SK-N-MC (cell line): Measurements from ENCODE around the gene CAPN1.

Experiments used
- DNase-seq: peaks from one replicate; pipeline ENCODE4 v3.0.0-alpha.2; 2011; ENCODE audit warnings: low read depth, low spot score
- H3K27ac ChIP-seq: fragments of 200-600 bp; sonication (generic); 2 replicates; pipeline ENCODE4 v1.5.1; 2016; ENCODE audit warnings: mixed run types
- H3K36me3 ChIP-seq: fragments of 200-600 bp; sonication (generic); 2 replicates; pipeline ENCODE4 v1.6.1; 2017; ENCODE audit warnings: antibody characterized with exemption, low read length, mixed read lengths; ENCODE audit not compliant: insufficient read depth
- H3K4me3 ChIP-seq: fragments of 200-600 bp; sonication (generic); 2 replicates; pipeline ENCODE4 v1.5.1; 2016
- H3K9ac ChIP-seq: fragments of 200-600 bp; sonication (generic); 2 replicates; pipeline ENCODE4 v1.8.0; 2017; ENCODE audit warnings: mixed run types, mixed read lengths; ENCODE audit not compliant: insufficient read length
- H3K9me3 ChIP-seq: fragments of 200-600 bp; sonication (generic); 2 replicates; pipeline ENCODE4 v1.6.1; 2017; ENCODE audit warnings: low read depth, mild to moderate bottlenecking, antibody characterized with exemption, low read length, moderate library complexity, mixed read lengths
- EZH2 ChIP-seq: fragments of 200-600 bp; sonication (generic); IDR thresholded peaks from one replicate; pipeline ENCODE4 v1.6.1; 2017; ENCODE audit warnings: antibody characterized with exemption
- FOXP2 ChIP-seq: optimal IDR thresholded peaks from 2 replicates; pipeline ENCODE3; 2011; ENCODE audit warnings: mild to moderate bottlenecking, moderate library complexity; ENCODE audit not compliant: insufficient read depth; ENCODE audit errors: extremely low read length, control extremely low read depth
- POLR2AphosphoS5 ChIP-seq: IDR thresholded peaks from 2 replicates; pipeline ENCODE4 v1.6.1; 2012; ENCODE audit warnings: mild to moderate bottlenecking, low read depth, low read length, borderline replicate concordance

Gene CAPN1

DNA sequence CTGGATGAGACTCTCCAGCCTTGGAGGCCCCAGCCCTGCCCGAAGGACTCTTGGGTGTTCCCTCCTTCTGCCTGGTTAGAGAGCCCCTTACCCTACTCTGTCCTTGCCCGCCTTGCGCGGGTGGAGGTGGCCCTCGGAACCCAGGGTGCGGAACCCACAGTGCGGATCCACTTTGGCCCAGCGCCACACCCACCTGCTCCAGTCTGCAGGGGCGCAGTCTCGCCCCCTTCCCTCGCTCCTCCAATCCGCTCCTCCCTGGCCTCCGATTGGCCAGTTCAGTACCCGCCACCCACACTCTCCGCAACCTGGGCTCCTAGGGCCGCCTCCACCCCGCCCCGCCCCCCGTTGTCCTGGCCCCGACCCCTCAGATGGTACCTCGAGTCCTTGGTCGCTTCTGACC is 2.4 kb downstream of the CAPN1 start:
- H3K36me3 ChIP-seq = no peaks in the 10 kb centered on the region; the same call in 1 of the 2 replicates
- no peak for DNase-seq
- no peak overlapping the region for H3K9ac ChIP-seq
- no peak overlapping the region for H3K4me3 ChIP-seq
- no peak overlapping the region for H3K27ac ChIP-seq
- no peaks in the 10 kb centered on the region for H3K9me3 ChIP-seq
- TF ChIP-seq EZH2 = no peak
- TF ChIP-seq FOXP2 = no peak
- TF ChIP-seq POLR2AphosphoS5 = no peak

DNA sequence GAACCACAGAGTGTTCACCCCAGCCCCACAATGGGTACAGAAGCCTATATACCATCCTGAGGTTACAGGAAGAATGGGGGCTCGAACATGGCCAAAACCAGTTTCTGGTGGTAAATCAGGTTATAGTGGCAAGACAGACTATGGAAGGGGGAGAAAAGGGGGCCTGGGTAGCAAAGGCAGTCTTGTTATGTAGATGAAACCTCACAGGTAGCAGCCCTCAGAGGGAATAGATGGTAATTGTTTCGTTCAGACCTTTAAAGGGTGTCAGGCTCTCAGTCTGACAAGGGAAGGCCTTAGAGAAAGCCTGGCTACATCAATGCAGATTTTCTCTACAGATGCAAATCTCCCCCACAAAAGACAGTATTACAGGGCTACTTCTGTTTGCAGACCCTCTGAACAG is 3.4 kb downstream of the CAPN1 start:
- DNase-seq = no peak
- Histone ChIP-seq H3K9ac (no peak overlapping the region), H3K27ac (no peak overlapping the region), H3K4me3 (no peak overlapping the region), H3K36me3 (no peaks in the 10 kb centered on the region; the same call in 1 of the 2 replicates), H3K9me3 (no peaks in the 10 kb centered on the region)
- no peak for TF ChIP-seq EZH2
- TF ChIP-seq POLR2AphosphoS5 = no peak
- no peak for TF ChIP-seq FOXP2

GRCh38 chr11:65185869-65186341 is 4.2 kb downstream of the CAPN1 start:
- no peaks in the 10 kb centered on the region; the same call in 1 of the 2 replicates for H3K36me3 ChIP-seq
- H3K4me3 ChIP-seq = no peak overlapping the region
- H3K9ac ChIP-seq = no peak overlapping the region
- no peak for DNase-seq
- no peak overlapping the region for H3K27ac ChIP-seq
- no peaks in the 10 kb centered on the region for H3K9me3 ChIP-seq
- TF ChIP-seq FOXP2 (no peak), POLR2AphosphoS5 (no peak), EZH2 (no peak)

GRCh38 chr11:65186701-65187100 is 5.0 kb downstream of the CAPN1 start:
- Histone ChIP-seq H3K4me3 (no peak overlapping the region), H3K27ac (no peak overlapping the region), H3K36me3 (no peaks in the 10 kb centered on the region; the same call in 1 of the 2 replicates), H3K9me3 (no peaks in the 10 kb centered on the region), H3K9ac (no peak overlapping the region)
- TF ChIP-seq EZH2 (no peak), POLR2AphosphoS5 (no peak), FOXP2 (no peak)
- no peak for DNase-seq

DNA sequence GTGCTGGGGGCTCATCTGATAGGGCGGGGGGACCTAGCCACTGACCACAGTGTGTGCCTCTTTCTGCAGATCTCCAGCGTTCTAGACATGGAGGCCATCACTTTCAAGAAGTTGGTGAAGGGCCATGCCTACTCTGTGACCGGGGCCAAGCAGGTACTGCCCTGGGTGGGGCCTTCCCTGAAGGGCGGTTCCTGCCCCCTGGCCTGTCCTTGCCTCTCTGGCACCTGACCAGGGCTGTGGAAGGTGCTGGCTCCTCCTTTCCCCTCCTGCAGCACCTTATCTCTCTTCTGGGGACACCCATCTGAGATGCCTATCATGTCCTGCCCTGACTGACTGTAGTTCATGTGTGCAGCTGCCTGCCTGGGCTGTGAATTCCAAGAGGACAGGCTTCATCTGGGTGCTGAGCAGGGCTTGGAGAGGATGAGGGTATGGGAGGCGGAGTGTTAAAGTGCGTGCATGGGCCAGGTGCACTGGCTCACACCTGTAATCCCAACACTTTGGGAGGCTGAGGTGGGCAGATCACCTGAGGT is 5.5 kb downstream of the CAPN1 start:
- H3K27ac ChIP-seq = no peak overlapping the region
- no peak for TF ChIP-seq POLR2AphosphoS5
- TF ChIP-seq EZH2 = no peak
- TF ChIP-seq FOXP2 = no peak
- no peak overlapping the region for H3K4me3 ChIP-seq
- H3K9ac ChIP-seq = no peak overlapping the region
- H3K9me3 ChIP-seq = no peaks in the 10 kb centered on the region
- no peak for DNase-seq
- H3K36me3 ChIP-seq = no peaks in the 10 kb centered on the region; the same call in 1 of the 2 replicates

- H3K4me3 ChIP-seq = no peak overlapping the region
- H3K9me3 ChIP-seq = no peaks in the 10 kb centered on the region
- no peak overlapping the region for H3K27ac ChIP-seq
- no peak for TF ChIP-seq POLR2AphosphoS5
- no peak for TF ChIP-seq FOXP2
- TF ChIP-seq EZH2 = no peak
- no peak for DNase-seq
- no peak overlapping the region for H3K9ac ChIP-seq
- H3K36me3 ChIP-seq = no peaks in the 10 kb centered on the region; the same call in 1 of the 2 replicates
Observed at GRCh38 chr11:65187971-65188461, 6.3 kb downstream of the CAPN1 start.

- Histone ChIP-seq H3K9ac (no peak overlapping the region), H3K27ac (no peak overlapping the region)
- no peak for DNase-seq
Observed at GRCh38 chr11:65188486-65188885, 6.8 kb downstream of the CAPN1 start.

DNA sequence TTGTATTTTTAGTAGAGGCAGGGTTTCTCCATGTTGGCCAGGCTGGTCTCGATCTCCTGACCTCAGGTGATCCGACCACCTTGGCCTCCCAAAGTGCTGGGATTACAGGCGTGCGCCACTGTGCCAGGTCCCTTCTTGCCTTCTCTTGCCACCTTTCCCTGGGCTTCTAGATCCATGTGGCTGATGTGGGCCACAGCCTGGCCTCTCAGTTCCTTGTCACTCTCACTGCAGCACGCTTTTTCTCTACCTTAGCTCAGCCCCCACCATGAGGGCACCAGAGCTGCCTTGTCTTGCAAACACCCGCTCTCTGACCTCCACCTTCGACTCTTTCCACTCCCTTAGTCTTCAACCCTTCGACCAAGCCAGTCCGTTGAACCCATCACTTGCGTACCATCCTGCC is 7.5 kb downstream of the CAPN1 start:
- TF ChIP-seq POLR2AphosphoS5 (no peak), EZH2 (no peak), FOXP2 (no peak)
- H3K4me3 ChIP-seq = no peak overlapping the region
- DNase-seq = no peak
- no peak overlapping the region for H3K27ac ChIP-seq
- H3K36me3 ChIP-seq = peaks cover 3% of the 10 kb centered on the region
- H3K9me3 ChIP-seq = no peaks in the 10 kb centered on the region
- no peak overlapping the region for H3K9ac ChIP-seq

More at GRCh38 chr11:65188486-65188885, 6.8 kb downstream of the CAPN1 start:
- Histone ChIP-seq H3K4me3 (no peak overlapping the region), H3K9me3 (no peaks in the 10 kb centered on the region), H3K36me3 (no peaks in the 10 kb centered on the region; the same call in 1 of the 2 replicates)
- TF ChIP-seq EZH2 (no peak), FOXP2 (no peak), POLR2AphosphoS5 (no peak)

- no peak overlapping the region for H3K27ac ChIP-seq
- H3K9ac ChIP-seq = no peak overlapping the region
- DNase-seq = no peak
- H3K9me3 ChIP-seq = no peaks in the 10 kb centered on the region
- peaks cover 18% of the 10 kb centered on the region for H3K36me3 ChIP-seq
- no peak for TF ChIP-seq EZH2
- TF ChIP-seq POLR2AphosphoS5 = no peak
- no peak for TF ChIP-seq FOXP2
- H3K4me3 ChIP-seq = no peak overlapping the region
Observed at GRCh38 chr11:65194564-65194963, 12.8 kb downstream of the CAPN1 start.

DNA sequence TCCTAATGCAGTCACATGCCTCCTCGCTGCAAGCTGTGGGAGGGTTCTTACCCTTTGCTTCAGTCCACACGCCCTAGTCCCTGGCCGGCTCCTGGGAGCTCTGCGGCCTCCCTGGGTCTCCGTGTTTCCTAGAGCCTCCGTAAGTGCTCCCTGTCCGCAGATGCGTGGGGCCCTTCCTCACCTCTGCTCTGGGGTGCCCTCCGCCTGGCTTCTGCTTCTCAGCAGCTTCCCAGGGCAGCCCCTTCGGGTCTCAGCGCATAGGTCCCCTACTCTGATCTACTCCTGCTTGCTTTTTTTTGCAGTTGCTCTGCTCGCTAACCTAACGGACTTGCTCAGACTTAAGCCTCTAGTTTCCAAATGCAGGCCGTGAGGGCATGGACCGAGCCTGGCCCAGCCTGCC is 22.4 kb downstream of the CAPN1 start:
- no peak for DNase-seq
- no peak overlapping the region for H3K27ac ChIP-seq
- no peaks in the 10 kb centered on the region for H3K9me3 ChIP-seq
- peaks cover 3% of the 10 kb centered on the region; the same call in 1 of the 2 replicates for H3K36me3 ChIP-seq
- no peak overlapping the region for H3K4me3 ChIP-seq
- TF ChIP-seq EZH2 (no peak), POLR2AphosphoS5 (no peak), FOXP2 (no peak)
- H3K9ac ChIP-seq = no peak overlapping the region
